GM18526 (cell line): Measurements from ENCODE around the gene FGF21.

Experiments
- POLR2A ChIP-seq: IDR thresholded peaks from 3 replicates; pipeline ENCODE4 v1.6.1; 2011; ENCODE audit not compliant: insufficient read length; ENCODE audit errors: extremely low read depth

FGF21 gene

GRCh38 chr19:48755084-48755641 lies at the start of gene FGF21:
FGF21 (plus strand) TSS chr19:48755524; CDS start chr19:48756237, 713 bp downstream.
- no peak for TF ChIP-seq POLR2A

- no peak for TF ChIP-seq POLR2A
These were observed 46.9 kb upstream of the FGF21 start for GRCh38 chr19:48708471-48708870.

GRCh38 chr19:48711106-48711662 lies 44.1 kb upstream of the FGF21 start:
- no peak for TF ChIP-seq POLR2A

- TF ChIP-seq POLR2A: no peak
These were observed 42.1 kb upstream of the FGF21 start for GRCh38 chr19:48713041-48713863.

- TF ChIP-seq POLR2A: peak; percentile 51
These were observed 41.2 kb upstream of the FGF21 start for GRCh38 chr19:48713864-48714755.

GRCh38 chr19:48714759-48715675 lies 40.3 kb upstream of the FGF21 start:
- TF ChIP-seq POLR2A: no peak

GRCh38 chr19:48715681-48716171 lies 39.6 kb upstream of the FGF21 start:
- TF ChIP-seq POLR2A: no peak

GRCh38 chr19:48716562-48717291 lies 38.6 kb upstream of the FGF21 start:
- no peak for TF ChIP-seq POLR2A

- TF ChIP-seq POLR2A: no peak
These were observed 36.6 kb upstream of the FGF21 start for GRCh38 chr19:48718711-48719231.

GRCh38 chr19:48719263-48720171 lies 35.8 kb upstream of the FGF21 start, which contains the start of gene MAMSTR:
MAMSTR (minus strand) TSS chr19:48719725; CDS start chr19:48719031, 694 bp downstream.
- TF ChIP-seq POLR2A: no peak

- TF ChIP-seq POLR2A: no peak
These were observed 35.1 kb upstream of the FGF21 start for GRCh38 chr19:48720251-48720612.

- TF ChIP-seq POLR2A: peak; percentile 48
These were observed 34.6 kb upstream of the FGF21 start for GRCh38 chr19:48720613-48721296.

- TF ChIP-seq POLR2A: no peak
These were observed 33.1 kb upstream of the FGF21 start for GRCh38 chr19:48722196-48722708.
